ENCODE data around the gene INSC. TPM values are rescaled to one million over a fixed set of nuclear protein-coding genes. Genes with fewer than 3 reads are reported as not detected.
A peak's percentile ranks its signal among the peaks of the same experiment; 100 is the strongest.

The INSC gene
- total and polyA plus RNA-seq, 2 of the 8 experiments (the other 6 are each of a cell fraction or from before 2014, with no cell fraction given): 0.58 to 0.59 TPM

GRCh38 chr11:15175831-15176230 is 61.1 kb downstream of the INSC start:
- Histone ChIP-seq H3K4me2 (ENCODE audit: insufficient read depth in 1 of 2, low read depth in 2 of 2, low read length in 2 of 2) (no peak overlapping the region), H3K79me1 (ENCODE audit: low read depth, low read length) (no peaks in the 10 kb centered on the region), H2BK15ac (ENCODE audit: low read length) (no peak overlapping the region), H3K27ac (ENCODE audit: low read depth, low read length) (no peak overlapping the region), H3K14ac (ENCODE audit: insufficient read length) (no peak overlapping the region), H3K23me2 (ENCODE audit: low read depth, low read length) (no peaks in the 10 kb centered on the region; the same call in 1 of the 2 replicates), H3K4me3 (ENCODE audit: extremely low read depth in 1 of 4, insufficient read depth in 2 of 4, low read depth in 3 of 4, low read length in 4 of 4) (no peak overlapping the region), H3K4ac (replicated peaks; ENCODE audit: insufficient read length, low read depth, low read length) (no peak overlapping the region), H4K8ac (ENCODE audit: extremely low read depth, insufficient read depth, low read length) (peak overlapping the region; percentile 76; the same call in 1 of the 2 replicates), H3K79me2 (ENCODE audit: control insufficient read depth in 1 of 2, insufficient read depth in 2 of 2, low read length in 2 of 2) (no peaks in the 10 kb centered on the region), H3K27me3 (replicated peaks in 1 of 4; ENCODE audit: control insufficient read depth in 3 of 4, extremely low read depth in 1 of 4, insufficient read depth in 3 of 4, low read length in 3 of 4) (no peaks in the 10 kb centered on the region), H2BK12ac (ENCODE audit: low read depth, low read length) (no peak overlapping the region), H4K20me1 (replicated peaks in 1 of 2; ENCODE audit: control insufficient read depth in 1 of 2, insufficient read depth in 2 of 2, low read length in 2 of 2) (no peaks in the 10 kb centered on the region), H4K91ac (replicated peaks; ENCODE audit: insufficient read length, low read length) (no peak overlapping the region), H4K5ac (ENCODE audit: insufficient read length, low read depth, low read length) (no peak overlapping the region), H2AFZ (ENCODE audit: low read length) (no peak overlapping the region), H3K36me3 (ENCODE audit: control insufficient read depth in 2 of 4, insufficient read depth in 4 of 4, low read length in 3 of 4) (no peaks in the 10 kb centered on the region), H3K4me1 (replicated peaks in 1 of 4; ENCODE audit: control insufficient read depth in 3 of 4, insufficient read depth in 4 of 4, low read length in 3 of 4) (no peaks in the 10 kb centered on the region), H3K56ac (replicated peaks; ENCODE audit: insufficient read length, low read depth, low read length) (no peak overlapping the region), H2BK5ac (ENCODE audit: low read depth, low read length) (no peak overlapping the region), H2AK5ac (ENCODE audit: low read depth, low read length) (no peak overlapping the region), H3K9me3 (ENCODE audit: insufficient read depth in 2 of 2, low read depth in 1 of 2, low read length in 1 of 2) (no peaks in the 10 kb centered on the region), H3K23ac (ENCODE audit: insufficient read length) (no peak overlapping the region), H3K9ac (replicated peaks in 1 of 4; ENCODE audit: extremely low read depth in 1 of 4, low read depth in 3 of 4, low read length in 3 of 4) (no peak overlapping the region), H2BK20ac (ENCODE audit: low read length) (no peak overlapping the region), H3K18ac (ENCODE audit: extremely low read depth, low read length) (no peak overlapping the region), H2BK120ac (replicated peaks; ENCODE audit: low read depth, low read length) (no peak overlapping the region)
- POLR2A ChIA-PET (ENCODE audit: partially characterized antibody): no interaction called here
- 96% methylated on average over 5 of the region's 11 CpGs; no CpG with 5 or more reads in 1 of the 2 experiments for WGBS, 2 experiments (ENCODE audit: extremely low coverage in 1 of 2, insufficient coverage in 1 of 2, insufficient read length in 1 of 2, insufficient replicate concordance in 2 of 2, low coverage in 1 of 2, low lambda C conversion rate in 2 of 2, missing lambda C conversion rate in 1 of 2)
- FAIRE-seq: no peak
- DNase-seq (ENCODE audit: low read depth in 1 of 2, low spot score in 2 of 2): no peak
- CTCF ChIA-PET (ENCODE audit: partially characterized antibody): interaction anchor here (2.2 to 2.5 kb wide), 3 partner anchors 34 to 267 kb away, joined by 6 to 7 read pairs (median 7); no protein-coding TSS in a partner anchor
- TF ChIP-seq RNF2 (IDR thresholded peaks at IDR 0.05; ENCODE audit: borderline replicate concordance, low read depth, low read length, missing control alignments, poor library complexity, severe bottlenecking): no peak
- no peak for TF ChIP-seq TBP (IDR thresholded peaks at IDR 0.05; ENCODE audit: low read depth, low read length)
- TF ChIP-seq BACH1 (IDR thresholded peaks at IDR 0.05; ENCODE audit: low read length): no peak
- no peak for TF ChIP-seq YY1 (IDR thresholded peaks at IDR 0.05; ENCODE audit: low read depth, low read length)
- TF ChIP-seq CBX5 (IDR thresholded peaks at IDR 0.05; ENCODE audit: low read depth, low read length): no peak
- no peak for TF ChIP-seq RFX5 (IDR thresholded peaks at IDR 0.05; ENCODE audit: borderline replicate concordance, low read depth, low read length)
- no peak for TF ChIP-seq SP1 (IDR thresholded peaks at IDR 0.05; ENCODE audit: low read depth, low read length)
- no peak for TF ChIP-seq BCL11A (IDR thresholded peaks at IDR 0.05; ENCODE audit: low read depth in 2 of 2, low read length in 2 of 2)
- TF ChIP-seq USF2 (IDR thresholded peaks at IDR 0.05; ENCODE audit: low read length): no peak
- TF ChIP-seq RBBP5 (IDR thresholded peaks at IDR 0.05; ENCODE audit: borderline replicate concordance, low read depth, low read length): no peak
- no peak for TF ChIP-seq NRF1 (IDR thresholded peaks at IDR 0.05; ENCODE audit: low read depth, low read length)
- TF ChIP-seq TAF1 (IDR thresholded peaks at IDR 0.05; ENCODE audit: low read depth, low read length): no peak
- no peak for TF ChIP-seq CREB1 (IDR thresholded peaks at IDR 0.05)
- TF ChIP-seq SAP30 (IDR thresholded peaks at IDR 0.05; ENCODE audit: insufficient read depth, insufficient replicate concordance, low read length): no peak
